Smooth muscle cell (in vitro differentiated cells): Measurements from ENCODE around the gene RIOX2. TPM values are rescaled to one million over a fixed set of nuclear protein-coding genes. Genes with fewer than 3 reads are reported as not detected.

Experiments
- DNase-seq: peaks from one replicate; lab custom pipeline; 2025; ENCODE audit not compliant: unreplicated experiment; lab: John Stamatoyannopoulos, UW
- H2AFZ ChIP-seq: fragments of 200-600 bp; sonication (generic); 2 replicates; pipeline ENCODE4 v1.6.0; 2016; ENCODE audit warnings: antibody characterized with exemption, low read depth, mild to moderate bottlenecking
- H3F3A ChIP-seq: fragments of 200-600 bp; sonication (generic); 2 replicates; pipeline ENCODE4 v1.6.0; 2017; ENCODE audit warnings: antibody characterized with exemption, low read depth
- H3K27ac ChIP-seq: fragments of 200-600 bp; sonication (generic); 2 replicates; pipeline ENCODE4 v1.5.1; 2016; ENCODE audit warnings: low read depth, mild to moderate bottlenecking
- H3K27me3 ChIP-seq: fragments of 200-600 bp; sonication (generic); 2 replicates; pipeline ENCODE4 v1.6.1; 2016; ENCODE audit warnings: low read depth, mild to moderate bottlenecking
- H3K36me3 ChIP-seq: fragments of 200-600 bp; sonication (generic); 2 replicates; pipeline ENCODE4 v1.5.1; 2016; ENCODE audit warnings: low read depth
- H3K4me1 ChIP-seq: fragments of 200-600 bp; sonication (generic); 2 replicates; pipeline ENCODE4 v1.5.1; 2016; ENCODE audit warnings: low read depth
- H3K4me2 ChIP-seq: fragments of 200-600 bp; sonication (generic); 2 replicates; pipeline ENCODE4 v1.6.0; 2016; ENCODE audit warnings: mild to moderate bottlenecking
- H3K4me3 ChIP-seq: fragments of 200-600 bp; sonication (generic); 2 replicates; pipeline ENCODE4 v1.5.1; 2016; ENCODE audit warnings: mild to moderate bottlenecking
- H3K79me2 ChIP-seq: fragments of 200-600 bp; sonication (generic); 2 replicates; pipeline ENCODE4 v1.6.0; 2016; ENCODE audit warnings: low read depth, mild to moderate bottlenecking
- H3K9ac ChIP-seq: fragments of 200-600 bp; sonication (generic); 2 replicates; pipeline ENCODE4 v1.6.0; 2016; ENCODE audit warnings: low read depth
- H3K9me3 ChIP-seq: fragments of 200-600 bp; sonication (generic); replicated peaks from 2 replicates; pipeline ENCODE4 v1.5.1; 2016; ENCODE audit warnings: low read depth
- H4K20me1 ChIP-seq: fragments of 200-600 bp; sonication (generic); 2 replicates; pipeline ENCODE4 v1.6.0; 2016; ENCODE audit warnings: low read depth
- WGBS: methylation state at CpG from one replicate; pipeline ENCODE4 v1.1.7; 2016; ENCODE audit warnings: low lambda C conversion rate; 5-methylcytosine and 5-hydroxymethylcytosine counted together
- polyA plus RNA-seq: library from polyadenylated mRNA; unstranded; fragments of >200 nt; fragmentation: Nextera tagmentation; extraction: Ambion mirVana; gene quantifications from 2 replicates; pipeline ENCODE4 v1.2.1, GENCODE V29; 2016
- total RNA-seq: library from RNA; depleted of rRNA; stranded (reverse); fragments of >200 nt; gene quantifications from 2 replicates; pipeline ENCODE4 v1.2.3, GENCODE V29; 2014
- TF ChIP-seq, protein P1 (sequence below): fragments of 200-600 bp; sonication (generic); IDR thresholded peaks from 2 replicates; pipeline ENCODE4 v1.5.1; 2017; ENCODE audit warnings: borderline replicate concordance, mild to moderate bottlenecking, antibody characterized with exemption; ENCODE audit not compliant: insufficient read depth, poor library complexity, severe bottlenecking

The RIOX2 gene
- total and polyA plus RNA-seq, 2 experiments from 2014 or later: 14.6 to 17.8 TPM

GRCh38 chr3:97975466-97975865, 3.2 kb upstream of the RIOX2 start:
- peaks cover 5% of the 10 kb centered on the region for H3K79me2 ChIP-seq
- H2AFZ ChIP-seq: no peak overlapping the region

GRCh38 chr3:97974996-97975395, 2.8 kb upstream of the RIOX2 start:
- no peak overlapping the region for H2AFZ ChIP-seq
- no peak overlapping the region for H3K9ac ChIP-seq
- no peaks in the 10 kb centered on the region for H3F3A ChIP-seq
- no peak overlapping the region for H3K4me2 ChIP-seq
- TF ChIP-seq, protein P1, sequence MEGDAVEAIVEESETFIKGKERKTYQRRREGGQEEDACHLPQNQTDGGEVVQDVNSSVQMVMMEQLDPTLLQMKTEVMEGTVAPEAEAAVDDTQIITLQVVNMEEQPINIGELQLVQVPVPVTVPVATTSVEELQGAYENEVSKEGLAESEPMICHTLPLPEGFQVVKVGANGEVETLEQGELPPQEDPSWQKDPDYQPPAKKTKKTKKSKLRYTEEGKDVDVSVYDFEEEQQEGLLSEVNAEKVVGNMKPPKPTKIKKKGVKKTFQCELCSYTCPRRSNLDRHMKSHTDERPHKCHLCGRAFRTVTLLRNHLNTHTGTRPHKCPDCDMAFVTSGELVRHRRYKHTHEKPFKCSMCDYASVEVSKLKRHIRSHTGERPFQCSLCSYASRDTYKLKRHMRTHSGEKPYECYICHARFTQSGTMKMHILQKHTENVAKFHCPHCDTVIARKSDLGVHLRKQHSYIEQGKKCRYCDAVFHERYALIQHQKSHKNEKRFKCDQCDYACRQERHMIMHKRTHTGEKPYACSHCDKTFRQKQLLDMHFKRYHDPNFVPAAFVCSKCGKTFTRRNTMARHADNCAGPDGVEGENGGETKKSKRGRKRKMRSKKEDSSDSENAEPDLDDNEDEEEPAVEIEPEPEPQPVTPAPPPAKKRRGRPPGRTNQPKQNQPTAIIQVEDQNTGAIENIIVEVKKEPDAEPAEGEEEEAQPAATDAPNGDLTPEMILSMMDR: no peak
- H3K4me1 ChIP-seq: peaks cover 5% of the 10 kb centered on the region
- DNase-seq: no peak
- H3K4me3 ChIP-seq: no peak overlapping the region
- H3K36me3 ChIP-seq: no peaks in the 10 kb centered on the region
- no peaks in the 10 kb centered on the region for H4K20me1 ChIP-seq
- H3K79me2 ChIP-seq: peaks cover 10% of the 10 kb centered on the region
- no peaks in the 10 kb centered on the region for H3K27me3 ChIP-seq
- H3K27ac ChIP-seq: no peak overlapping the region
- WGBS: 92% methylated on average over 3 of the region's 3 CpGs
- H3K9me3 ChIP-seq: no peaks in the 10 kb centered on the region

More at GRCh38 chr3:97975466-97975865, 3.2 kb upstream of the RIOX2 start:
- WGBS: 89% methylated on average over 1 of the region's 1 CpG
- Histone ChIP-seq H3F3A (no peaks in the 10 kb centered on the region), H3K36me3 (no peaks in the 10 kb centered on the region), H3K9ac (no peak overlapping the region), H3K4me1 (peaks cover 5% of the 10 kb centered on the region), H4K20me1 (no peaks in the 10 kb centered on the region), H3K4me3 (no peak overlapping the region), H3K27me3 (no peaks in the 10 kb centered on the region), H3K9me3 (no peaks in the 10 kb centered on the region), H3K27ac (no peak overlapping the region), H3K4me2 (no peak overlapping the region)
- no peak for DNase-seq
- TF ChIP-seq, protein P1: peak; percentile 11

DNA sequence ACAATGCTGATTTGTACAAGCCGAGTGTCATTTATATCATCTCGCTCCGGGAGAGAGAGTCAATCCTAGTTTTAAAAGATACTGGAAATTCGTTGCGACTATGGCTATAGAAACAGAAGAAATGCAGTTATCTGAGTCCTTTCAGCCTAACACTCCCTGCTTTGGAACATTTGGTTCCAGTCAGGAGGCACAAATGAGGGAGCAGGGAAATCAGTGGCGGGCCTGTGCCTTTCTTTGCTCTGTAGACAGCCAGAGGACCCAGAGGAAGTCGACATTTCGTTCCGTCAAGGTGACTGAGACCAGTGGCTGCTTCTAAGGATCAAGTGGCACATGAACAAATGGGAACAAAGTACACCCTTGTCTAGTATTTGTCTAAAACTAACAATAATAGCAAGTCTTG, 745 bp upstream of the RIOX2 start:
- no peaks in the 10 kb centered on the region for H3F3A ChIP-seq
- no peaks in the 10 kb centered on the region for H4K20me1 ChIP-seq
- H3K4me1 ChIP-seq: peaks cover 5% of the 10 kb centered on the region
- no peaks in the 10 kb centered on the region for H3K27me3 ChIP-seq
- no peaks in the 10 kb centered on the region for H3K36me3 ChIP-seq
- H3K9ac ChIP-seq: no peak overlapping the region
- H3K4me3 ChIP-seq: peak overlapping the region; percentile 86
- H3K4me2 ChIP-seq: peak overlapping the region; percentile 82
- no peaks in the 10 kb centered on the region for H3K9me3 ChIP-seq
- peaks cover 17% of the 10 kb centered on the region for H3K79me2 ChIP-seq
- H3K27ac ChIP-seq: no peak overlapping the region
- 98% methylated on average over 9 of the region's 9 CpGs for WGBS
- TF ChIP-seq, protein P1: no peak
- no peak for DNase-seq
- H2AFZ ChIP-seq: peak overlapping the region; percentile 58

DNA sequence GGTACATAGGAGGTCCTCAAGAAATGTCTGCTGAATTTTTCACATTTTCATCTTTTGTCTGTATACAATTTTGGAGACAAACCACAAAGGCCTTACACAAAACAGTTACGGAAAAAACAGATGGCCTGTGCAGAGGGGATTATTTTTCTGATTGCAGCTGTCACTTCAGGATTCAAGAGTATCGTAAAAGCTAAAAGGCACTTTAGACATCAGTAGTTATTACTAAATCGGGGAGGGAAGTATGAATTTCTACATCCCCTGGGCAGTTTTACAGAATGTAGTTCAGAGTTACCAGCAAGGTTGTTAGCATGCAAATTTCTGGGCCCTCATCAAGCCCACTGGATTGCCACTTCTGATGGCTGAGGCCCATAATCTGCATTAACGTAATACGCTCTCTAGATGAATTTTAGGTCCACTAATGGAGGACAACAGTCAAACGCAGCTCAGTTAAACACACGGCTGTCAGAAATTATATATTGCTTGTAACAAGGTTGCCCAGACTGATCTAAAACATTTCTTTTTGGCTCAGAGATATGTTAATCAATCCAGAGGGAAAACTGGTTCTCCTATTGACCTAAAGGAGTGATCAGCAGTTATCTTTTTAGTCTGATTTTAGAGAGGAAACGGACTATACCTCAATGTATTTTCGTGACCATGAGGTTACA, 1.1 kb downstream of the RIOX2 start:
- H3K4me2 ChIP-seq: peak overlapping the region; percentile 82
- 58% methylated on average over 9 of the region's 9 CpGs for WGBS
- peak overlapping the region; percentile 58 for H2AFZ ChIP-seq
- H3K9me3 ChIP-seq: no peaks in the 10 kb centered on the region
- peaks cover 5% of the 10 kb centered on the region for H3K4me1 ChIP-seq
- peak overlapping the region; percentile 12 for H3K9ac ChIP-seq
- peak overlapping the region; percentile 86 for H3K4me3 ChIP-seq
- no peaks in the 10 kb centered on the region for H3K27me3 ChIP-seq
- no peaks in the 10 kb centered on the region for H3F3A ChIP-seq
- no peaks in the 10 kb centered on the region for H4K20me1 ChIP-seq
- H3K36me3 ChIP-seq: no peaks in the 10 kb centered on the region
- TF ChIP-seq, protein P1: no peak
- DNase-seq: no peak
- peak overlapping the region; percentile 51 for H3K27ac ChIP-seq
- H3K79me2 ChIP-seq: peaks cover 17% of the 10 kb centered on the region
